DND-41 (cell line): ENCODE results near the gene ZSCAN2.
A peak's percentile ranks its signal among the peaks of the same experiment; 100 is the strongest.

Experiments used
- ATAC-seq: fragments of 200-7000 bp; cut with Tn5 transposase; 3 replicates; pipeline ENCODE4 v1.9.1; 2021; ENCODE audit warnings: low read depth; ENCODE audit not compliant: insufficient read depth
- DNase-seq: peaks from one replicate; pipeline ENCODE4 v3.0.0-alpha.2; 2020
- H2AFZ ChIP-seq: 2 replicates; pipeline ENCODE4 v1.6.0; 2012; ENCODE audit warnings: low read depth, low read length
- H3K27ac ChIP-seq: 2 replicates; pipeline ENCODE4 v1.5.1; 2012; ENCODE audit warnings: low read length, inconsistent platforms
- H3K27me3 ChIP-seq: fragments of 200-600 bp; sonication (generic); 2 replicates; pipeline ENCODE4 v1.6.0; 2012; ENCODE audit warnings: low read length, mild to moderate bottlenecking, inconsistent platforms; ENCODE audit not compliant: insufficient read depth, poor library complexity
- H3K36me3 ChIP-seq: 2 replicates; pipeline ENCODE4 v1.5.1; 2012; ENCODE audit warnings: low read length, inconsistent platforms; ENCODE audit not compliant: insufficient read depth
- H3K4me1 ChIP-seq: 2 replicates; pipeline ENCODE4 v1.5.1; 2012; ENCODE audit warnings: mild to moderate bottlenecking, low read length; ENCODE audit not compliant: insufficient read depth
- H3K4me2 ChIP-seq: 2 replicates; pipeline ENCODE4 v1.6.0; 2012; ENCODE audit warnings: mild to moderate bottlenecking, moderate library complexity, low read length, inconsistent platforms; ENCODE audit not compliant: insufficient read depth
- H3K4me3 ChIP-seq, 2 experiments: fragments of 200-600 bp in 1 of 2; shearing (Covaris generic) in 1 of 2; 2 replicates each; pipeline ENCODE4 v1.5.1; 2012 to 2016; ENCODE audit warnings: inconsistent platforms in 2 of 2, low read length in 2 of 2, mild to moderate bottlenecking in 2 of 2, low read depth in 1 of 2, moderate library complexity in 1 of 2
- H3K79me2 ChIP-seq: 2 replicates; pipeline ENCODE4 v1.6.0; 2012; ENCODE audit warnings: low read length, inconsistent platforms; ENCODE audit not compliant: insufficient read depth
- H3K9ac ChIP-seq: 2 replicates; pipeline ENCODE4 v1.6.0; 2012; ENCODE audit warnings: low read depth, mild to moderate bottlenecking, inconsistent platforms, low read length, moderate library complexity
- H3K9me3 ChIP-seq: 2 replicates; pipeline ENCODE4 v1.5.1; 2012; ENCODE audit warnings: low read length, moderate library complexity, mild to moderate bottlenecking, inconsistent platforms; ENCODE audit not compliant: insufficient read depth, severe bottlenecking
- H4K20me1 ChIP-seq: 2 replicates; pipeline ENCODE4 v1.6.0; 2012; ENCODE audit warnings: low read length; ENCODE audit not compliant: insufficient read depth
- EZH2 ChIP-seq: IDR thresholded peaks from 3 replicates; pipeline ENCODE4 v1.6.1; 2012; ENCODE audit warnings: borderline replicate concordance, low read depth, mild to moderate bottlenecking, moderate library complexity, low read length, inconsistent platforms; ENCODE audit not compliant: severe bottlenecking
- TF ChIP-seq, protein P1 (sequence below): IDR thresholded peaks from 2 replicates; pipeline ENCODE4 v1.5.1; 2012; ENCODE audit warnings: borderline replicate concordance, low read length, moderate library complexity, mild to moderate bottlenecking; ENCODE audit not compliant: poor library complexity, severe bottlenecking; ENCODE audit errors: extremely low read depth

ZSCAN2 gene

DNA sequence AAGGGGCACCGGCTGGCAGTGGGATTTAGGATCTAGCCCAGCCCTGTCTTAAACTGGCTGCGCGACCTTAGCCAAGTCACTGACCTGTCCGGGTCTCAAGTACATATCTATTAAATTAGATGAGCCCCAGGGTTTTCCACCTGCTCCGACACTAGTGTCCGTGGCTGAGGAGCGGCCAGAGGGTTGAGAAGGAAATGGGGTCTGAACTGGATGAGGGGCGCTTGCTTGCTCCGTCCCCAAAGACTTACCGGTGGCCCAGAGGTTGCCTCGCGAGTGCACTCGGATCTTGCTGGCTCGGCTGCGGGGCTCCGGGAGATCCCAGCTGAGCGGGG is 56.9 kb downstream of the ZSCAN2 start:
- Histone ChIP-seq H3K36me3 (peaks cover 2% of the 10 kb centered on the region), H3K27me3 (no peaks in the 10 kb centered on the region), H3K4me2 (peak overlapping the region; percentile 77), H3K9me3 (no peaks in the 10 kb centered on the region), H4K20me1 (no peaks in the 10 kb centered on the region; the same call in 1 of the 2 replicates), H3K9ac (peak overlapping the region; percentile 69), H3K79me2 (peaks cover 14% of the 10 kb centered on the region), H3K27ac (peak overlapping the region; percentile 30; the same call in 1 of the 2 replicates), H3K4me1 (peaks cover 45% of the 10 kb centered on the region), H3K4me3 (peak overlapping the region; percentile 34 to 61; a peak in 3 of 4 replicates), H2AFZ (peak overlapping the region; percentile 65)
- TF ChIP-seq EZH2: no peak
- TF ChIP-seq, protein P1, sequence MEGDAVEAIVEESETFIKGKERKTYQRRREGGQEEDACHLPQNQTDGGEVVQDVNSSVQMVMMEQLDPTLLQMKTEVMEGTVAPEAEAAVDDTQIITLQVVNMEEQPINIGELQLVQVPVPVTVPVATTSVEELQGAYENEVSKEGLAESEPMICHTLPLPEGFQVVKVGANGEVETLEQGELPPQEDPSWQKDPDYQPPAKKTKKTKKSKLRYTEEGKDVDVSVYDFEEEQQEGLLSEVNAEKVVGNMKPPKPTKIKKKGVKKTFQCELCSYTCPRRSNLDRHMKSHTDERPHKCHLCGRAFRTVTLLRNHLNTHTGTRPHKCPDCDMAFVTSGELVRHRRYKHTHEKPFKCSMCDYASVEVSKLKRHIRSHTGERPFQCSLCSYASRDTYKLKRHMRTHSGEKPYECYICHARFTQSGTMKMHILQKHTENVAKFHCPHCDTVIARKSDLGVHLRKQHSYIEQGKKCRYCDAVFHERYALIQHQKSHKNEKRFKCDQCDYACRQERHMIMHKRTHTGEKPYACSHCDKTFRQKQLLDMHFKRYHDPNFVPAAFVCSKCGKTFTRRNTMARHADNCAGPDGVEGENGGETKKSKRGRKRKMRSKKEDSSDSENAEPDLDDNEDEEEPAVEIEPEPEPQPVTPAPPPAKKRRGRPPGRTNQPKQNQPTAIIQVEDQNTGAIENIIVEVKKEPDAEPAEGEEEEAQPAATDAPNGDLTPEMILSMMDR: no peak
- no peak for ATAC-seq
- DNase-seq: no peak

DNA sequence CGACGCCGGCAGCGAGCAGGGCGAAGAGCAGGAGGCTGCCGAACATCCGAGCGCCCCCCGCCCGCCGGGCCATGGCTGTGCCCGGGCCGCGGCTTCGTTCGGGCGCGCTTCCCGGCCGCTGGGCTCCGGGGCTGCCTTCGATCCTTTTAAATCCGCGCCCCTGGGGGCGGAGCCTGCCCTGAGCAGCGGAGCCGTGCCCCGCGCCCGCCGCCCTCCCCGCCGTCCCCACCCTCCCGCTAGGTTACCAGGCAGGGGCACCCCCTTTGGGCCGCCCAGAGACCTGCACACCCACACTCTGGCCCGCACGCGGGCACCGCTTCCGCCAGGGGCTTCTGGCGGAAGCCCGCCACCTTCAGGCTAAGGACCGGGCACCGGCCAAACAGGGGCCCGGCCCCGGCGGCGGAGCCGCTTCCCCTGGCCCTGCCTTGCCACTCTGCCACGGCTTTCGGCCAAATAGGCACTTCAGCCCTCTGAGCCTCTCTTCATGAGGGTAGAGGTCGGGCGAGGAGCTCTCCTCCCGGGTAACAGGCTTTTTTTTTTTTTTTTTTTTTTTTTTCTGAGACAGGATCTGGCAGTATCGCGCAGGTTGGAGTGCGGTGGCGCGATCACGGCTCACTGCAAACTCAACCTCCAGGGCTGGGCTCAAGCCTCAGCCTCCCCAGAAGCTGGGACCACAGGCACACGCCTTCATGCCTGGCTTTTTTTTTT is 57.4 kb downstream of the ZSCAN2 start, which contains the start of gene NMB:
Gene NMB, minus strand, starts transcription at position 120 of the 708 bp plus-strand sequence. Its CDS starts 47 bp downstream, at position 73.
- Histone ChIP-seq H3K27ac (peak within 1 kb of the TSS; percentile 75), H4K20me1 (no peaks in the 10 kb centered on the region; the same call in 1 of the 2 replicates), H3K4me1 (peaks cover 40% of the 10 kb centered on the region), H3K9me3 (no peaks in the 10 kb centered on the region), H2AFZ (peak within 1 kb of the TSS; percentile 85), H3K4me2 (peak within 1 kb of the TSS; percentile 77), H3K36me3 (no peaks in the 10 kb centered on the region; the same call in 1 of the 2 replicates), H3K79me2 (peaks cover 9% of the 10 kb centered on the region), H3K4me3 (peak within 1 kb of the TSS; percentile 34 to 61; a peak in 3 of 4 replicates), H3K9ac (peak within 1 kb of the TSS; percentile 69), H3K27me3 (no peaks in the 10 kb centered on the region)
- DNase-seq (peak; percentile 88), ATAC-seq (peak; percentile 74)
- TF ChIP-seq, protein P1: peak; percentile 64
- no peak for TF ChIP-seq EZH2

DNA sequence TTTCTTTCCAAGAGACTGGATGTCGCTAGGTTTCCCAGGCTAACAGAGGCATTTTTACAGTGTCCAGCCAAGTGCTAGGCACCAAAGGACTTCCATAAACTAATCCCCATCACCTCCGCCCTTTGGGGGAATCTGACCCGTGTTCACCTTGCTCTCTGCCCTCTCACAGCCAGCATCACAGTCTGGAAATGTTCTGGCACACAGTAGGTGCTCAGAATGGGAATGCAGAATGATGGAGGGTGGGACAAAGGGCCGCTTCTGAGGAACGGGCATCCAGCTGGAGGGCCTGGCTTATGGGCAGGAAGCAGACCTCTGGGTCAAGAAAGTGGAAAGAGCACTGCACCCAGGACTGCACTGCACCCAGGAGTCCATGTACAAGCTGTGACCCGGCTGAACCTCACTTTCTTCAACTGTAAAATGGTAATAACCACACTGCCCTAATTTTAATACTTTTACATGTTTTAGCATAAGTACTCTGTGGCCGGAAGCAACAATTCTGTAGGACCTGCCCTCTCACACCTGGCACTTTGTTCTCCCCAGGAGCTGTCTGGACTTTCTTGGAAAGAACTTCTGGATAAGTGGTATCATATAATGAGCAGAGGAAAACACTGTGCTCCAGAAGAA is 58.1 kb downstream of the ZSCAN2 start:
- H2AFZ ChIP-seq: peak overlapping the region; percentile 85
- H3K27me3 ChIP-seq: no peaks in the 10 kb centered on the region
- H3K79me2 ChIP-seq: peaks cover 2% of the 10 kb centered on the region
- TF ChIP-seq EZH2: no peak
- TF ChIP-seq, protein P1: no peak
- peak overlapping the region in 1 of 2 experiments; percentile 61; a peak in 2 of 4 replicates for H3K4me3 ChIP-seq
- ATAC-seq (no peak), DNase-seq (no peak)
- H3K9ac ChIP-seq: peak overlapping the region; percentile 69
- no peaks in the 10 kb centered on the region for H3K9me3 ChIP-seq
- H3K4me2 ChIP-seq: peak overlapping the region; percentile 77
- no peaks in the 10 kb centered on the region; the same call in 1 of the 2 replicates for H3K36me3 ChIP-seq
- no peaks in the 10 kb centered on the region; the same call in 1 of the 2 replicates for H4K20me1 ChIP-seq
- H3K27ac ChIP-seq: peak overlapping the region; percentile 75
- peaks cover 36% of the 10 kb centered on the region for H3K4me1 ChIP-seq
